ENCODE measurements around the gene TSHZ1.

The TSHZ1 gene

GRCh38 chr18:75336767-75337166 is 126.2 kb downstream of the TSHZ1 start:
- DNase-seq, result no peak

- no peak for DNase-seq
Measured at GRCh38 chr18:75337348-75337747, 126.8 kb downstream of the TSHZ1 start.

GRCh38 chr18:75338631-75339030 is 128.0 kb downstream of the TSHZ1 start:
- no peak for DNase-seq

Data from hypothalamus (tissue), 51 donors.